IPS-15b (cell line): ENCODE data around the gene COL16A1.

Experiments
- H3K27me3 ChIP-seq: one replicate; pipeline ENCODE4 v1.6.1; 2013; ENCODE audit warnings: low read length; ENCODE audit not compliant: control insufficient read depth, insufficient read depth
- H3K36me3 ChIP-seq: one replicate; pipeline ENCODE4 v1.6.1; 2013; ENCODE audit warnings: low read length; ENCODE audit not compliant: control insufficient read depth, insufficient read depth
- H3K4me1 ChIP-seq: one replicate; pipeline ENCODE4 v1.6.1; 2013; ENCODE audit warnings: mild to moderate bottlenecking, low read length; ENCODE audit not compliant: control insufficient read depth, insufficient read depth
- H3K4me3 ChIP-seq: one replicate; pipeline ENCODE4 v1.5.1; 2013; ENCODE audit warnings: low read depth, low read length
- H3K9ac ChIP-seq: one replicate; pipeline ENCODE4 v1.6.1; 2013; ENCODE audit warnings: low read depth, mild to moderate bottlenecking, low read length
- H3K9me3 ChIP-seq: one replicate; pipeline ENCODE4 v1.6.1; 2013; ENCODE audit warnings: mild to moderate bottlenecking, low read length; ENCODE audit not compliant: control insufficient read depth, insufficient read depth

The COL16A1 gene

DNA sequence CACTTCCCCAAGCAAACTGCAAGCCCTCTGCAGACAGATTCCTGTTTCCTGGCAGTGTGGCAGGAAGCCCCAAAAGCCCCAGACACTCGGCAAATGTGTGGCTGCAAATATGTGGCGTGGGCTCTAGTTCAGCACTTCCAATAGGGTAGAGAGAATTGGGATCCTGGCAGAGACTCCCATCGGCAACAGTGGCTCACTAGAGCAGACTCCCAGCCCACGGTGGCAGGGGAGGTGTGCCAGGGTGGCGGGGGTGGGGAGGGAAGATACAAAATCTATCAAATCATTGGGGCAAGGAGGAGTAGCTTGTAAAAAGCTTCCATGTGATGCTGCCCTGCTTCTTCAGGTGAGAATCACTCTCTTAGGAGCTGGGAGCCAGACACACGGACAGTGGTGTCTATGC, 25.9 kb downstream of the COL16A1 start:
- H3K4me3 ChIP-seq: no peak overlapping the region
- H3K9me3 ChIP-seq: no peaks in the 10 kb centered on the region
- no peaks in the 10 kb centered on the region for H3K36me3 ChIP-seq
- no peaks in the 10 kb centered on the region for H3K27me3 ChIP-seq
- no peak overlapping the region for H3K9ac ChIP-seq
- H3K4me1 ChIP-seq: no peaks in the 10 kb centered on the region

DNA sequence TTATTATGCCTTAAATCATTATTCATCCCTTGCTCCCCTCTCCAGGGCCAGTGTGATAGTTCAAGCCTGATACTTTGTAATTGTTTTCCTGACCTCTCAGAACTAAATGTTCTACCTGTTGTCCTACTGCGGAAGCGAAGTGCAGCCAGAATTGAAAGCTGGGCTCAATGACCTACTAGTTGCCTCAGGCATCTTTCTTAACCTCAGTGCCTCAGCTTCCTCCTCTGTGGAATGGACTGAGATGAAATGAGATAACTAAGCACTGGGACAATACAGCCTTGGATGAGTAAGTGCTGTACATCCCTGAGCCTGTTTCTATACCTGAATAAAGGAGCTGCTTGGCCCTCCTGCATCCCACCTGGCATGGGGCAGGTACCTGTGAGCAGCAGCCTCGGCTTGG, 26.4 kb downstream of the COL16A1 start:
- Histone ChIP-seq H3K27me3 (no peaks in the 10 kb centered on the region), H3K9ac (no peak overlapping the region), H3K36me3 (no peaks in the 10 kb centered on the region), H3K4me3 (no peak overlapping the region), H3K4me1 (no peaks in the 10 kb centered on the region), H3K9me3 (no peaks in the 10 kb centered on the region)

DNA sequence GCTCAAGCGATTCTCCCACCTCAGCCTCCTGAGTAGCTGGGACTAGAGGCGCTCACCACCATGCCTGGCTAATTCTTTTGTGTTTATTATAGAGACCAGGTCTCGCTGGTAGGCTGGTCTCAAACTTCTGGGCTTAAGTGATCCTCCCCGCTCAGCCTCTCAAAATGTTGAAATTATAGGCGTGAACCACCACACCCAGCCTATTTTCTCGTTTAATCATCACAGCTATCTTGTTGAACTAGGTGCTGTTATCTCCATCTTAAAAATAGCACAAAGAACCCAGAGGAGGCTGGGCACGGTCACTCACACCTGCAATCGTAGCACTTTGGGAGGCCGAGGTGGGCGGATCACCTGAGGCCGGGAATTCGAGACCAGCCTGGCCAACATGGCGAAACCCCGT, 28.1 kb downstream of the COL16A1 start:
- H3K27me3 ChIP-seq: no peaks in the 10 kb centered on the region
- no peaks in the 10 kb centered on the region for H3K9me3 ChIP-seq
- H3K4me1 ChIP-seq: no peaks in the 10 kb centered on the region
- no peak overlapping the region for H3K4me3 ChIP-seq
- H3K9ac ChIP-seq: no peak overlapping the region
- H3K36me3 ChIP-seq: no peaks in the 10 kb centered on the region

DNA sequence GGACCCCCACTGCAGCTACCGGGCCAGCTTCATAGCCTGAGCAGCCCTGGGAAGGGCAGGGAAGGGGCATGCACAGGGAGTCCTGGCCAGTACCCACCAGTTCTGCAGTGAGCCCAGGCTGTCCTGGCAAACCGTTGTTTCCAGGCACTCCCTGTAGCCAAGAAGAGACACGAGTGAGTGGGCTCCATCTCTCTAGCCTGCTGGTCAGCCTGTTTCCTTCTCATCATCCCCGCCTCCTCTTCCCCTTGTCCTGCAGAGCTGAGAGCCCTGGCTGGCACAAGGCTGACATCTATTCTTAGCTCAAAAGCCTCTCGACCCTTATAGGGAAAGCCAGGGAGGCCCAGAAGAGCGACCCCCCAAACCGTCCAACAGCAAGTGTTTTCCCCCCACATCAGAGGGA, 28.7 kb downstream of the COL16A1 start:
- H3K27me3 ChIP-seq: no peaks in the 10 kb centered on the region
- no peaks in the 10 kb centered on the region for H3K4me1 ChIP-seq
- no peaks in the 10 kb centered on the region for H3K36me3 ChIP-seq

DNA sequence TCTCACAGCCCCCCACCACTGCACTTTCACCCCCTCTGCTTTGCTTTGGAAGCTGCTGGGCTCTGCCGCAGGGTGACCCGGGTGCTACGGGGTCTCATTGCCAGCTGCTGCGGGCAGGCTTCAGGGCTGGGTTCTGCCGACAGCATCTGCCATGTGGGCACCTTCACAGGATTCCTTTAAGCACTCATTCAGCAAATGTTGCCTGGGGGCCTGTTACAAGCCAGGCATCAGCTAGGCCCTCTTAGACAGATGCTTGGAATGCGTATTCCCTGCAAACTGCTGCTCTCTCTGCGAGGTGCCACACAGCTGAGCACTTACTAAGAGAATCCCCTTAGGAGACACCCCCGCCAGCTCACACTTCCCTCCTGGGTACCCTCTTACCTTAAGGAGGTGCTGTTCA, 29.2 kb downstream of the COL16A1 start:
- Histone ChIP-seq H3K4me3 (no peak overlapping the region), H3K4me1 (no peaks in the 10 kb centered on the region), H3K27me3 (no peaks in the 10 kb centered on the region), H3K9ac (no peak overlapping the region), H3K9me3 (no peaks in the 10 kb centered on the region), H3K36me3 (no peaks in the 10 kb centered on the region)

More for the DNA sequence above, 28.7 kb downstream of the COL16A1 start:
- no peak overlapping the region for H3K4me3 ChIP-seq
- no peaks in the 10 kb centered on the region for H3K9me3 ChIP-seq
- no peak overlapping the region for H3K9ac ChIP-seq

DNA sequence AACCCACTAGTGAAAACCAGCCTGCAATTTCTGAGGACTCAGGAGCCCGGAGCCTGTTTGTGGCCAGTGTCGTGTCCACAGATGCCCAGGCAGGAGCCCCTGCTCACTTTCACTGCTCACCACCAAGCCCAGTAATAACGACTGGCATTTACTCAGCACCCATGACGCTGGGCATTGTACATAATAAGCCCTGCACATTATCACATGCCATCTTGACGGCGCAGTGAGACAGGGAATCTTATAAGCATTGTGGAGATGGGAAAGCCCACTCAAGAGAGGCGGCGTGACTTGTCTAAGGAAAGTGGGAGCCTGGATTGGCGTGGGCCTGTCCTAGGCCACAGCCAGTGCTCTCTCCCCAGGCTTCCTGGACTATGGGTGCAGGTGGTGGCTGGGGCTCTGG, 30.4 kb downstream of the COL16A1 start:
- Histone ChIP-seq H3K4me1 (no peaks in the 10 kb centered on the region), H3K27me3 (no peaks in the 10 kb centered on the region), H3K9ac (no peak overlapping the region), H3K4me3 (no peak overlapping the region), H3K9me3 (no peaks in the 10 kb centered on the region), H3K36me3 (no peaks in the 10 kb centered on the region)

DNA sequence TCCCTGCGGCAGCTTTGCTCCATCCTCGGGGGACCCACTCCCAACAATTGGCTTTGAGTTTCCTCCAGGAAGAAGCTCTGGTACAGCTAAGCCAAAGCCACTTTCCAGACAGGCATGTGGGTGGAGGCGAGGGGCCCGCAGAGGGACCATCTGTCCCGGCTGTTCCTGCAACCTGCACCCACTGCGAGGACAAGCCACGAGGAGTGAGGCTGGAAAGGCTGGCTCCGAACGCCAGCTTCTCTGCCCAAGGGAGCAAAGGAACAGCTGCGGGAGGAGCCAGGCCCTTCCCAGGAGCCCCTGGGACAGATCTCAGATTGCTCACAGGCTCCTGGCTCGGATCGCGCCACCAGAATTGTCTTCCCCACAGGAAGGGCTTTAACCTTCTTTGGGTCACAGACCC, 30.8 kb downstream of the COL16A1 start:
- H3K4me1 ChIP-seq: no peaks in the 10 kb centered on the region
- no peaks in the 10 kb centered on the region for H3K36me3 ChIP-seq
- no peak overlapping the region for H3K9ac ChIP-seq
- H3K27me3 ChIP-seq: no peaks in the 10 kb centered on the region
- no peaks in the 10 kb centered on the region for H3K9me3 ChIP-seq
- H3K4me3 ChIP-seq: no peak overlapping the region

DNA sequence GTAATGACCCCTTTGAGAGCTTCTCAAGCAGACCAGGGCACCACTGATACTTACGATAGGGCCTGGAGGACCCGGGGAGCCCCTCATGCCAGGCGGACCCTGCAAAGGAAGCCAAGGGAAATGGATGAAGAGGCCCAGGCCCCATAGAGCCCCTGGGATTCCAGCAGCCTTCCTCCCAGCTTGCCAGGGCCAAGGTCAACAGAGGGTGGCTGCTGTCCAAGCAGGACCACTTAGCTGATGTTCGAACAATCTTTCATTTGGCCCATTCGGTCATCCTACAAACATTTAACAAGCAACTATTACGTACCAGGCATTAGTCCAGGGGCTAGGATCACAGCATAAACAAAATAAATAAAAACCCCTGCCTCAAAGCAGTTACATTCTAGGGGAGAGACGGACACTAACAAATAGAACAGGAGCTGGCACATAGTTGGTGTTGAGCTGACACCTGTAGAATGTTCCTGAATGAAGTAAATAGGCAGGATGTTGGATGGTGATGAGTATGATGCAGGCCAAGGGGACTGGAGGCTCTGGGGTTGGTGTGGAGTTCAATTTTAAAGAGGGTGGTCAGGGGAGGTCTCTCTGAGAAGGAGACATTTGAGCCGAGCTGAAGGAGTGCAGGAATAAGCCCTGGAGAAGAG, 32.1 kb downstream of the COL16A1 start:
- Histone ChIP-seq H3K4me1 (no peaks in the 10 kb centered on the region), H3K9me3 (no peaks in the 10 kb centered on the region), H3K36me3 (peaks cover 2% of the 10 kb centered on the region), H3K27me3 (no peaks in the 10 kb centered on the region), H3K9ac (no peak overlapping the region), H3K4me3 (no peak overlapping the region)

DNA sequence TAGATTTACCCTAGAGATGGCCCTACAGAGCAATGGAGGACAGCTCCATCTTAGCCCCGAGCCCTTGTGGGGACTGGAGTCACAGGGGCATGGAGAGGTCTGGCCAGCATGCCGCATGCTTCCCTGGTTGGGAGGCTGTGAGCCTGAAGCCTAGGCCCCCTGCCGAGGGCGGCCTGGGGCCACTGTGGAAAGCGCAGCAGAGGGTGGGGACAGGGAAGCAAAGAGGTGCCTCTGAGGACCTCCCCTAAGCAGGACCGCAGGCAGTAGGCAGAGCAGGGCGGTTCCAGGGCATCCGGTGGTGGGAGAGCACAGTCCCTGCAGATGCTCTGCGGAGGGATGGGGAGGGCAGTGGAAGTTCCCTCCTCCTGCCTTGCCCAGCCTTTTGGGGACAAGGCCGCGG, 32.7 kb downstream of the COL16A1 start:
- H3K4me1 ChIP-seq: no peaks in the 10 kb centered on the region
- no peak overlapping the region for H3K9ac ChIP-seq
- no peaks in the 10 kb centered on the region for H3K9me3 ChIP-seq
- no peak overlapping the region for H3K4me3 ChIP-seq
- peaks cover 2% of the 10 kb centered on the region for H3K36me3 ChIP-seq
- no peaks in the 10 kb centered on the region for H3K27me3 ChIP-seq

DNA sequence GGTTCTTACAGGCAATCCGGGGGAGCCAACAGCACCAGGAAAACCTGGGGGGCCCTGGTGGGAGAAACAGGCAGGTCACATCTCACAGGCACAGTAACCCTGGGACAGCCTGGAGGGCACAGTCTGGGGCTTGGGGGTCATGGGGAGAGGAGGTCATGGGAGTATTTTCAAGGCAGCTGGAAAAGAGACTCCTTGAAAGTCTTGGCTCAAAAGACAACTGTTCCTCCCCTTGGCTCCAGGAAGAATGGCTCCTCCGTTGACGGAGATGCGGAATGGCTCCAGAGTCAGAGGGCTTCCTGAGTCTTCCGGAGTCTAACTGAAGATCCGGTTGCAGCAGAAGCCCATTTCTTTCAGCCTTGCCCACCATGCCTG, 33.2 kb downstream of the COL16A1 start:
- Histone ChIP-seq H3K4me3 (no peak overlapping the region), H3K9ac (no peak overlapping the region), H3K27me3 (no peaks in the 10 kb centered on the region), H3K9me3 (no peaks in the 10 kb centered on the region), H3K36me3 (peaks cover 2% of the 10 kb centered on the region), H3K4me1 (no peaks in the 10 kb centered on the region)

DNA sequence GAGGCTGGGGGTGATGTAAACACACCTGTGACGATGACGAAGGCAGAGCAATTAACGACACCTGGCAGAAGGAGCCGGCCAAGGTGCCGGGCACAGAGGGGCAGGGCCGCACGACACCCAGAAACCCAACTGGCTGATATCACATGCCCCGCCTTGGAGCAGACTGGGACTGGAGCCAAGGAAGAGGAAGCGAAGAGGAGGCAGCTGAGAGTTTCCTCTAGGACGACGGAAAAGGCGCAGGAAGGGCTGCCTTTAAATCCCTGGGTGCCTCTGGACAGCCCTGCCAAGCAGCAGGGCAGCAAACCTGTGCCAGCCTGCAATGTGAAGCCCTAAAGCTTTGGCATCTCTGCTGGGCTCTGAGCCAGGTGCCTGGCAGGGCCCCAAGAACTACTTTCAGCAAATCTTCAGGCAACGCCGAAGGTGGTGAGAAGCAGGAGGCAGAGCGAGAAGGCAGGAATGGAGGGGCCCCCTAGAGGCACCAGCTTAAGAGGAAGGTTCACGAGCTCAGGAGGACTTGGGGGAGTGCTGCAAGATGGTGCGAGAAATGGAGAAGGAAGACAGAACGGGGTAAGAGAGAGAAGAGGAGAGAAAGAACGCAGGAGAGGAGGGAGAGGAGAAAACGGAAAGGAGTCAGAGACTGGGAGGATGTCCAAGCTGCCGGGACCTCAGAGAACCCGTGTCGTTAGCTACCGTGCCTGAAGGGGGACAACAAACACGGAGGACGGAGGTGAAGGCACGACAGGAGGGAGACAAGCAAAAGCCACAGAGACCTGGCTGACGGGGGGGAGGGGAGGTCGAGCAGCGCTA, 33.8 kb downstream of the COL16A1 start:
- no peaks in the 10 kb centered on the region for H3K9me3 ChIP-seq
- peaks cover 2% of the 10 kb centered on the region for H3K36me3 ChIP-seq
- no peak overlapping the region for H3K4me3 ChIP-seq
- H3K9ac ChIP-seq: no peak overlapping the region
- no peaks in the 10 kb centered on the region for H3K27me3 ChIP-seq
- H3K4me1 ChIP-seq: no peaks in the 10 kb centered on the region

DNA sequence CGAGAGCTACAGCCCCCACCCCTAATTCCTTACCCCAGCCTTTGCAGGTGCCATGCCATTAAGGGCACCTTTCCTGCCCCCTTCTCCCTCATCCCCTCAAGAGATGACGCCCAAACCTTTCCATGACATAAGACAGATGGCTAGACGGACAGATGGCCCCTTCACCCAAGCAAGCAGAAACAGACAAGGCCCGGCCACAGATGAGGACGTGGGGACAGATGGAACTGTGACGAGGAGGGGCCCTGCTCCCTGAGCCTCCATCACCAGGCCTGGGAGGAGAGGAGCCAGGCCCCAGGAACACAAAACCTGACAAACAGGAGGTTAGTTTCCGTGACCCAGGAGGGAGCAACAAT, 34.4 kb downstream of the COL16A1 start:
- no peak overlapping the region for H3K4me3 ChIP-seq
- H3K27me3 ChIP-seq: no peaks in the 10 kb centered on the region
- peaks cover 2% of the 10 kb centered on the region for H3K36me3 ChIP-seq
- no peaks in the 10 kb centered on the region for H3K9me3 ChIP-seq
- H3K9ac ChIP-seq: no peak overlapping the region
- H3K4me1 ChIP-seq: no peaks in the 10 kb centered on the region
